KOPT-K1 (cell line): ENCODE measurements around the gene KCTD17.

Source experiments
- H3K27ac ChIP-seq: fragments of 200-600 bp; sonication (generic); 2 replicates; pipeline ENCODE4 v1.5.1; 2016; ENCODE audit warnings: antibody characterized with exemption, mild to moderate bottlenecking, low read depth, low read length; ENCODE audit not compliant: poor library complexity, severe bottlenecking
- H3K36me3 ChIP-seq: fragments of 200-600 bp; sonication (generic); 2 replicates; pipeline ENCODE4 v1.5.1; 2017; ENCODE audit warnings: antibody characterized with exemption, mild to moderate bottlenecking, low read length, moderate library complexity; ENCODE audit not compliant: insufficient read depth
- H3K9me3 ChIP-seq: fragments of 200-600 bp; sonication (generic); 2 replicates; pipeline ENCODE4 v1.5.1; 2017; ENCODE audit warnings: antibody characterized with exemption, low read length, mild to moderate bottlenecking; ENCODE audit not compliant: insufficient read depth, poor library complexity, severe bottlenecking

The KCTD17 gene, protein sequence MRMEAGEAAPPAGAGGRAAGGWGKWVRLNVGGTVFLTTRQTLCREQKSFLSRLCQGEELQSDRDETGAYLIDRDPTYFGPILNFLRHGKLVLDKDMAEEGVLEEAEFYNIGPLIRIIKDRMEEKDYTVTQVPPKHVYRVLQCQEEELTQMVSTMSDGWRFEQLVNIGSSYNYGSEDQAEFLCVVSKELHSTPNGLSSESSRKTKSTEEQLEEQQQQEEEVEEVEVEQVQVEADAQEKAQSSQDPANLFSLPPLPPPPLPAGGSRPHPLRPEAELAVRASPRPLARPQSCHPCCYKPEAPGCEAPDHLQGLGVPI

DNA sequence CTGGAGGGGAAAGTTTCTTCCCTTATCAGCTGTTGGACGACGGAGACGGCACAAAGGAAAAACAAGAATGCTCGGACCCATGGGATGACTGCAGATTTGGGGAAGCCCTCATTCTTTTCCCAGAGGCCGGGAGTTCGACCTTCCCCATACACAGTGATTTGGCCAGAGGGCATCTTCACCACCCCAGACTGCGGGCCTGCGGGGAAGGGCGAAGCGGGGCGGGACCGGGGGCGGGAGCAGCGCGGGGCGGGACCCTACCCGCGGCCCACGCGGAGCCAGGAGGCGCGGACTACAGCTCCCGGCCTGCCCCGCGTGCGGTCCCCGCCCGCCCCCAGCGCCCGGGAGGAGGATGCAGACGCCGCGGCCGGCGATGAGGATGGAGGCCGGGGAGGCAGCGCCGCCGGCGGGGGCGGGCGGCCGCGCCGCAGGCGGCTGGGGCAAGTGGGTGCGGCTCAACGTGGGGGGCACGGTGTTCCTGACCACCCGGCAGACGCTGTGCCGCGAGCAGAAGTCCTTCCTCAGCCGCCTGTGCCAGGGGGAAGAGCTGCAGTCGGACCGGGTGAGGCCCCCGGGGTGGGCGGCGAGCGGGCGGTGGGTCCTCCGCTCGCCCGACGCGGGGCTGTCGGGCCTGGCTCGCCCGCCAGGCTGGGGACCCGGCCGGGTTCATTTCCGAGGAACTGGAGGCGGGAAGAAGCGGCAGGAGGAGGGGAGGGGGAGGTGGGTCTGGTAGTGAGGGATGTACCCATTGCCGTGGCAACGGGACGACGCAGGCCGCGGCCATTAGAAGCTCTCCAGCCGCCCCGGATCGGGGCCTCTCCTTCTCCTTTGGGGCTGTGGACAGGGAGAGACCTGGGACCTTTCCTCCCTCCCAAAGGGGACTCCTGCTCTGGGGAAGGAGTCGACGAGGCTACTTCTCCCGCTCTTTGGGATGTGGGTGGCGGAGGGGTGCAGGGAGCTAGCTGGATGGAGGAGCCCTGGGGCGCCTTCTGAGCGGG, at the start of gene KCTD17:
Gene KCTD17, plus strand, starts transcription at position 352 of the 995 bp plus-strand sequence. Its CDS starts 19 bp downstream, at position 371.
- no peaks in the 10 kb centered on the region for H3K9me3 ChIP-seq
- peak within 1 kb of the TSS; percentile 54 for H3K27ac ChIP-seq
- no peaks in the 10 kb centered on the region for H3K36me3 ChIP-seq

DNA sequence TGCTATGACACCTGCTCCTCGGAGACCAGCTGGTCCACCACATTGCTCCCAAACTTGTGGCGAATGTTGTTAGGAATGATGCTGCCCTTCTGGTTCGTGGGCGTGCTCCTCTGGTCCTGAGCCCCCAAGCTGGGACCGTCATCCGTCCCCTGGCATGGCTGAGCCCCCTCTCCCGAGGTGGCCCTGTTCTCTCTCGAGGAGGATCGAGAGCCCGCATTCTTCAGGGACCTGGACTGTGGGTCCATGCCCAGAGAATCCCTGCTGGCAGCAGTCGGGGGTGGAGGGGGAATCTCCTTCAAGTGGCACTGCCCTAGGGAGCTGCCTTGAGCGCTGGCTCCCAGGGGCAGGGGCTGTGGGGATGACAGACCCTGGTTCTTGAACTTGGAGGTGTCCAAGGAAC, 49.7 kb upstream of the KCTD17 start:
- peaks cover 13% of the 10 kb centered on the region for H3K9me3 ChIP-seq
- H3K36me3 ChIP-seq, result no peaks in the 10 kb centered on the region
- H3K27ac ChIP-seq, result no peak overlapping the region

DNA sequence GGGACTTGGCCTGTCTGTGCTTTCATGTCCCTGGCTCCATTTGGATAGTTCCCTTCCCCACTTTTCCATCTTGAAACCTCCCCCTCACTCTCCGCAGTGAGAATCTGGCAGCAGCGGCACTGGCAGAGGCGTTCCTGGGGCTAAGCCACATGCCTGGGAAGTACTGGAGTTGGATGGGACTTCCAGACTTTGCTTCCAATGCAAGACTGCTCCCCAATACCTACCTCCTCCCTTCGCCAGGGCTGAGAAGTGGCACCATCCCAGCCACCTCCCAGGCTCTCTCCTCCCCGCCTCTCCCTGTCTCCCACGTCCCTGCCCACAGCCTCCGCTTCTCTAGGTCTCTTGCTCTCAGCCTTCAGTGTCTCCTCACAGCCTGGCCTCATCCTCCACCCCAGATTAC, 48.9 kb upstream of the KCTD17 start:
- no peaks in the 10 kb centered on the region for H3K36me3 ChIP-seq
- no peak overlapping the region for H3K27ac ChIP-seq
- H3K9me3 ChIP-seq, result peaks cover 13% of the 10 kb centered on the region

DNA sequence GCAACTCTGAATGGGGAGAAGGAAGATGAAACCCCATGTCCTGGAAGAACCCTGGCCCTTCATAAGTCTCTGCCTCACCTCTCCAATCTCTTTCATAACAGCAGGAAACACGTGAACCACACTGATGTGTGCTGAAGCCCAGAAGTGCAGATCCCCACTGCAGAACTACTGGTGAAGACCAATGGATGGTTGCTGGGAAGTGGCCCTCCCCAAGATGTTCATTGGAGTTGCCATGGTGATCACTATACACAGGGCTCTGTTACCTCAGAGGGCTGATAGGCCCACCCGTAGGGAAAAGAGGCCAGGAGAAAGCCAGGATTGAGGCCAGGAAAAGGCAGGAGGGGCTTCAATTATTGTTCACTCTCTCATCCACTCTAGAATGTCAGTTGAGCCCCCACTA, 43.9 kb upstream of the KCTD17 start:
- no peaks in the 10 kb centered on the region for H3K36me3 ChIP-seq
- H3K27ac ChIP-seq, result no peak overlapping the region
- peaks cover 13% of the 10 kb centered on the region for H3K9me3 ChIP-seq

DNA sequence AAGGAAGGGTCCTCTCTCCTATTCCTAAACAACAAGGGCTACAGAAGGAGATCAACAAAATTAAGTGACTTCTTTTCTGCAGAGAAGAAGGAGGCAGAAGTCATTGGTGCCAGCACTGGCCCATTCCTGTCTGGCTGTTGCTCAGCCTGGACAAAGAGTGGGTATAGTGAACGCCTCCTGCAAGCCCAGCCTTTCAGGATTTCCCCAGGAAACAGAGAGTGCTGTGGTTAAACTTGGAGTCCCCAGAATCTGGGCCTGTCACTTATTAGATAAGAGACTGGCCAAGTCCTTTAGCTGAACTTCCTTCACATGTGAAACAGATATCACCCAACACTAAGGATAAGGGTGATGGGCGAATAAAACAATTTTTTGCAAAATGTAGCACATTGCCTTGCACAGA, 43.2 kb upstream of the KCTD17 start:
- no peaks in the 10 kb centered on the region for H3K36me3 ChIP-seq
- no peak overlapping the region for H3K27ac ChIP-seq
- H3K9me3 ChIP-seq, result peaks cover 13% of the 10 kb centered on the region

DNA sequence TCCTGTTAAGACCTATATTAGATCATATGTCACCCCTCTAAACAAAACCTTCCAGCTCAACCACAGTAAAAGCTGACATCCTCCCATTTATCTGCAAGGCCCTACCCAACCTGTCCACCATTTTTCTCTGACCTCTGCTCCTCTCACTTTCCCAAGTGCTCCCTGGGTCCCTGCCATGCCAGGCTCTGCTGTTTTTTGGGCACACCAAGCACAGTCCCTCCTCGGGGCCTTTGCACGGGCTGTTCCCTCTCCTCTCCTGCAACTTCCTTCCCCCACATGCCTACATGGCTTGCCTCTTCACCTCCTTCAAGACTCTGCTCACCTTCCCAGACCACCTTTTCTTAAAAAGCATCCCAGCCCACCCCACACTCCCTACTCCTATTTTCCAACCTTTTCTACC, 42.1 kb upstream of the KCTD17 start:
- no peak overlapping the region for H3K27ac ChIP-seq
- H3K9me3 ChIP-seq, result peaks cover 13% of the 10 kb centered on the region
- no peaks in the 10 kb centered on the region for H3K36me3 ChIP-seq

DNA sequence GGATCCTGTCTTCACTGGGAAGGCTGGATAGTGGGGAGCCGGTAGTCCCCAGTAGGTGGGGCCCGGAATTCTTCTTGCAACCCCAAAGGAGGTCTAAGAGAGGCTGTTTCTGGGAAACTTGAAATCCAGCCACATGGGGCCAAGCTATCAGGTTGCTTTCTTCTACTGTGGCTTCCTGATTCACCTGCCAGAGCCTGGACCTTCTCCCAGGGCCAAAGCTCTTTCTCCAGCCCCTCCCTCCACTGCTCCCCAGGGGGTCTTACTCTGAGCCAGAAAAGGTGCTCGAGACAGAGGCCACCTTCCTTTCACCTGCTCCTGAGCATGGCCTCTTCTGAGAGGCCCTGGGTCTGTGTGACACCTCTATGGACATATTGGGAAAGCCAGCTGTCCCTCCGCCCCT, 41.4 kb upstream of the KCTD17 start:
- no peaks in the 10 kb centered on the region for H3K36me3 ChIP-seq
- peaks cover 8% of the 10 kb centered on the region for H3K9me3 ChIP-seq
- no peak overlapping the region for H3K27ac ChIP-seq

DNA sequence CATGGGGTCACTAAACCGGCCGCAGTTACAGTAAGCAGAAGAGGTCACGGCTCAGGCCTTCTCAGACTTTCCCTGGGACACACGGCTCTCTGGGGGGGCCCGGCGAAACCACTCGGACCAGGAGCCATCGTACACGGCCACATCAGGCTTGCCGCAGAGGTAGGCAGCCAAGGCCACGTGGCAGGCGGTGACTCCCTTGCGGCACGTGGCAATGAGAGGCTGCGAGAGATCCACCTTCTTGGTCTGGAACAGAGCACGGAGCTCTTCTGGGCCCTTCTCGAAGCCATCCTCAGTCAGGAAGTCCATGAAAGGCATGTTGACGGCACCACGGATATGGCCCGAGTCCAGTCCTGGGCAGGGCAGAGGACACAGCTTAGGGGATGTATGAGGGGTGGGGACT, 40.6 kb upstream of the KCTD17 start:
- Histone ChIP-seq H3K27ac (no peak overlapping the region), H3K36me3 (no peaks in the 10 kb centered on the region), H3K9me3 (no peaks in the 10 kb centered on the region)

DNA sequence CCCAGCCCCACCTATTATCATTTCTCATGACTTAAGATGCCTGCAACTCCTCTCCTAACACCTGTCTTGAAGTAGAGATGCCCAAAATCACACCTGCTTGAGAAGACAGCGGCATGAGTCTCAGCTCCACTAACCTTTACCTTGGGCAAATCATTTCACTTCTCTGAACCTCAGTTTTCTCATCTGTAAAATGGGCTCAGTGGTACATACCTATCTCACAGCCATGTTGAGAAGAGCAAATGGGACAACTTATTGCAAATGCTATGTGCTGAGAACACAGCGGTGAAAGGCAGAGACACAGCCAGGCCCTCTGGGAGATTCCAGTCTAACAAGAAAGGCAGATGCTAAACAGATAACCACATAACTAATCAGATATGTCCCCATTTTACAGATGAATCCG, 40.1 kb upstream of the KCTD17 start:
- Histone ChIP-seq H3K36me3 (no peaks in the 10 kb centered on the region), H3K9me3 (no peaks in the 10 kb centered on the region), H3K27ac (no peak overlapping the region)

DNA sequence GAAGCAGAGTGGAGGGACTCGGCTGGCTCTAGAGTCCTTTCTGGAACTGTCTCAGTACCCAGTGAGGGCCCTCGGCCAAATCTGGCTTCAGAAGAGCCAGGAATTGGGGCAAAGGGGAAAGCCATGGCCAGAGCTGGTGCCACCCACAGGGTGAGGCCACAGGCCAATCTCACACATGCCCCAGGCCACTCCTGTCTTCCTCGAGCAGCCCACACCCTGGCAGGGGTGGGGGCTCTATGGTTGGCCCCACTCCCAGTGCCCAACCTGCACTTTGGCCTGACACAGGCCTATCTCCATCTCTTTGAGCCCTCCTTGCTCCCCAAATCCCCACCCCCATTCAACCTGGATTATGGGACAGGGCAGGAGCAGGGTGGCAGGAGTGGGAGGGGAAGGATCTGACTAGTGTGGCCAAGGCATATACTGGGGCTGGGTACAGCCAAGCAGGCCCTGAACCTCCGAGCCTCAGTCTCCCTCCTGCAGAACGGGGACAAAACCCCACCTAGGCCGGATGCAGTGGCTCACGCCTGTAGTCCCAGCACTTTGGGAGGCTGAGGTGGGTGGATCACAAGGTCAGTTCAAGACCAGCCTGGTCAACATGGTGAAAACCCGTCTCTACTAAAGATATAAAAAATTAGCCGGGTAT, 39.2 kb upstream of the KCTD17 start:
- Histone ChIP-seq H3K36me3 (no peaks in the 10 kb centered on the region), H3K9me3 (no peaks in the 10 kb centered on the region), H3K27ac (no peak overlapping the region)

DNA sequence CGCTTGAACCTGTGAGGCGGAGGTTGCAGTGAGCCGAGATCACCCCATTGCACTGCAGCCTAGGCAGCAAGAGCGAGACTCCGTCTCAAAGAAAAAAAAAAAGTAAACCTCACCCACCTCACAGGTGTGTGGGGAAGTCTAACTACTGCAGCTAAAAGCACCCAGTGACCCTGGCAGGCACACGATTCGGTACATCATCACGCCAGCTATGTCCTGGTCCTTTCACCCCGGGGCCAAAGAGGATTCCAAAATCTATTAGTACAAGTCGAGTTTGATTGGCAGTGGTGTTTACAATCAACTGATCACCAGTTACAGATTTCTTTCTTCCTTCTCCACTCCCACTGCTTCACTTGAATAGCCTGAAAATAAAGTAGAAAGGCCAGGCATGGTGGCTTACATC, 38.6 kb upstream of the KCTD17 start:
- no peaks in the 10 kb centered on the region for H3K9me3 ChIP-seq
- H3K27ac ChIP-seq, result no peak overlapping the region
- H3K36me3 ChIP-seq, result no peaks in the 10 kb centered on the region

DNA sequence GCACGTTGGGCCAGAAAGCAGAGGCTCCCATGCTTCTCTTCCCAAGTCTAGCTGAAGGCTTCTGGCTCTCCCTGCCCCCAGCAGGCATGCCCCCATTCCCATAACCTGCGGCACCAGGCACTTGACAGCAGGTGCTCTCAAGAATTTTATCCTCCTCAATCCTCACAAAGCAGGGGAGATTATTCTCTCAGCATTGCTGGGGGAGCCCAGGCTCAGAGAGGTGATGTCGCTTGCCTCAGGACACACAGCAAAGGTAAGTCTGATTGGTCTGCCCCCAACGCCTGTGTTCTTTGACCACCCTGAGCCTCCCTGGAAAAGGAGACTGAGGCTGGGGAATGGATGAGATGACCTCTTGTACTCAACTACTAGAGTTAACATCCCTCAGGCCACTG, 37.1 kb upstream of the KCTD17 start:
- H3K9me3 ChIP-seq, result no peaks in the 10 kb centered on the region
- no peaks in the 10 kb centered on the region for H3K36me3 ChIP-seq
- no peak overlapping the region for H3K27ac ChIP-seq

DNA sequence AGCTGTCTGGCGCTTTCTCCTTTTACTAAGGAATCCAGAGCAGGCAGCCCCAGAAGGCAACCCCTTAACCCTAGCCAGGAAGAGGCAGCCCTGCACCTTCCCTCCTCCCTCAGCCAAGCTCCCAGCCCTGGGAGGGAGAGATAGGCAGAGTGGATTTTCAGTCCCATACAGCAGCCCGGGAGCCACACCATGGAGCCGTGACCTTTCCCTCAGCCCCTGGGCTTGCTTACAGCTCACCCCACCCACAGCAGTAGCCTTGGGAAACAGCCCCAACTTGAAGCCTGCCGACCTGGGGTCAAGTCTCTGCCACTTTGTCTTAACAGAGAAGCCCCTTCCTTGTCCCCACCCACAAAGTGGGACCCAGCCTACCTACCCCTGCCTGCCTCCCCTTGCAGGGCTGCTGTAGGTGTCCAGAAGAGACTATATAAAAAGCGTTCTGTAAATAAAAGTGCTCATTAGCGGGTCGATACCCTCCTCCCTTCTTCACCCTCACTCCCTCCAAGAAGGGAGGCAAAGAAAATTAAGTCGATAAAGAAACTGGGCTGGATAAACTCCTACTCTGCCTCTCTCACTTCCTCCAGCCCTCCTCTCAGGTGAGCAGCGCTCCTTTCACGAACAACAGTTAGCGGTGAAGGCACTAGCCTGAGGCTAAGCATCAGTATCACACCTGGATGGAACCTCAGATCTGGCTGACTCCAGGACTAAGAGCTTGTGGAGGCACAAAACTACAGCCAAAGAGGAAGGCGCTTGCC, 36.5 kb upstream of the KCTD17 start:
- H3K27ac ChIP-seq, result no peak overlapping the region
- H3K9me3 ChIP-seq, result no peaks in the 10 kb centered on the region
- no peaks in the 10 kb centered on the region for H3K36me3 ChIP-seq

DNA sequence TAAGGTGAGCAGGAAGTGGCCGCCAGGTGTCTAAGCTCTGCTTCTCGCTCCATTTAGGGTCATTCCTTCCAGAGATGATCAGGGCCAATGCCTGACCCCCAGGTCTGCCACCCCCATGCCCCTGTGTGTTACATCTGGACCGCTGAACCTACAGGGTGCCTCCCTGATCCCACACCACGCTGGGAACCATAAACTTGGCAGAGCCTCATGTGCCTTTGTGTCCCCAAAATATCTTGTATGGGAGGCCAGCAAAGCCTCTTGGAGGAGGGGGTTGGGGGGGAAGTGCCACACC, 36.0 kb upstream of the KCTD17 start:
- H3K9me3 ChIP-seq, result no peaks in the 10 kb centered on the region
- H3K27ac ChIP-seq, result no peak overlapping the region
- no peaks in the 10 kb centered on the region for H3K36me3 ChIP-seq
